SK-N-SH (cell line): ENCODE results near the gene MRPL36. TPM values are rescaled to one million over a fixed set of nuclear protein-coding genes. Genes with fewer than 3 reads are reported as not detected.

Experiments
- CTCF ChIA-PET: fragments of 300-600, 350-600 bp; formaldehyde crosslinking; extraction: SDS; loops from one replicate; lab custom pipeline; 2021; lab: Yijun Ruan, JAX
- POLR2A ChIA-PET: fragments of 350-600 bp; sonication (Branson Sonifier 250); formaldehyde crosslinking; extraction: SDS; loops from one replicate; lab custom pipeline; 2020; ENCODE audit warnings: antibody characterized with exemption, inconsistent platforms; lab: Yijun Ruan, JAX
- DNase-seq: peaks from one replicate; pipeline ENCODE4 v3.0.0; 2012
- H2AFZ ChIP-seq: fragments of 200-600 bp; sonication (generic); 2 replicates; pipeline ENCODE4 v1.8.1; 2016; ENCODE audit warnings: antibody characterized with exemption, mild to moderate bottlenecking, low read depth
- H3F3A ChIP-seq: fragments of 200-600 bp; sonication (generic); replicated peaks from 2 replicates; pipeline ENCODE3; 2016; ENCODE audit warnings: antibody characterized with exemption, mild to moderate bottlenecking; ENCODE audit not compliant: insufficient read depth
- H3K27ac ChIP-seq, 2 experiments: fragments of 200-500 bp in 1 of 2; fragments of 200-600 bp in 1 of 2; sonication (Bioruptor generic) in 1 of 2; sonication (generic), shearing (Covaris generic) in 1 of 2; 2 replicates each; pipeline versions ENCODE4 v1.5.1 to v1.6.1; 2014 to 2016; ENCODE audit warnings: low read depth in 2 of 2, inconsistent platforms in 1 of 2, low read length in 1 of 2, mild to moderate bottlenecking in 1 of 2, mixed read lengths in 1 of 2
- H3K27me3 ChIP-seq: fragments of 200-600 bp; sonication (generic), shearing (Covaris generic); 2 replicates; pipeline ENCODE4 v1.6.1; 2016; ENCODE audit warnings: mixed run types; ENCODE audit not compliant: insufficient read depth
- H3K36me3 ChIP-seq, 2 experiments: fragments of 200-500 bp in 1 of 2; fragments of 200-600 bp in 1 of 2; sonication (Bioruptor generic) in 1 of 2; sonication (generic) in 1 of 2; replicated peaks in 1 of 2; 2 replicates each; pipeline versions ENCODE3 to v1.5.1; 2014 to 2016; ENCODE audit warnings: low read length in 1 of 2, mild to moderate bottlenecking in 1 of 2; ENCODE audit not compliant: insufficient read depth in 2 of 2, control insufficient read depth in 1 of 2
- H3K4me1 ChIP-seq, 2 experiments: fragments of 200-500 bp in 1 of 2; fragments of 200-600 bp in 1 of 2; sonication (Bioruptor generic) in 1 of 2; sonication (generic), shearing (Covaris generic) in 1 of 2; 2 replicates each; pipeline versions ENCODE4 v1.5.1 to v1.6.1; 2014 to 2016; ENCODE audit warnings: low read depth in 1 of 2, low read length in 1 of 2, mixed run types in 1 of 2; ENCODE audit not compliant: insufficient read depth in 2 of 2, control insufficient read depth in 1 of 2
- H3K4me2 ChIP-seq: fragments of 200-600 bp; sonication (generic), shearing (Covaris generic); 2 replicates; pipeline ENCODE4 v1.6.1; 2017; ENCODE audit warnings: mixed run types
- H3K4me3 ChIP-seq, 2 experiments: fragments of 200-500 bp in 1 of 2; fragments of 200-600 bp in 1 of 2; sonication (Bioruptor generic) in 1 of 2; sonication (generic), shearing (Covaris generic) in 1 of 2; 2 replicates each; pipeline versions ENCODE4 v1.5.1 to v1.8.1; 2014 to 2016; ENCODE audit warnings: low read depth in 2 of 2, inconsistent platforms in 1 of 2, low read length in 1 of 2, mild to moderate bottlenecking in 1 of 2, mixed read lengths in 1 of 2, moderate library complexity in 1 of 2
- H3K79me2 ChIP-seq: fragments of 200-600 bp; sonication (generic); 2 replicates; pipeline ENCODE4 v1.8.1; 2017; ENCODE audit warnings: mild to moderate bottlenecking; ENCODE audit not compliant: insufficient read depth
- H3K9ac ChIP-seq: fragments of 200-600 bp; sonication (generic); 2 replicates; pipeline ENCODE4 v1.6.1; 2017; ENCODE audit warnings: mixed run types
- H3K9me2 ChIP-seq: fragments of 200-600 bp; sonication (generic); 2 replicates; pipeline ENCODE4 v1.6.1; 2017; ENCODE audit warnings: mixed run types
- H3K9me3 ChIP-seq: fragments of 200-600 bp; sonication (generic); 2 replicates; pipeline ENCODE4 v1.6.1; 2017; ENCODE audit warnings: mixed run types, mild to moderate bottlenecking, moderate library complexity
- H4K20me1 ChIP-seq: fragments of 200-600 bp; sonication (generic); 2 replicates; pipeline ENCODE4 v1.6.1; 2017; ENCODE audit warnings: mild to moderate bottlenecking, mixed run types; ENCODE audit not compliant: insufficient read depth
- ELF1 ChIP-seq: IDR thresholded peaks from 2 replicates; pipeline ENCODE4 v1.4.0; 2012
- EP300 ChIP-seq, 2 experiments: IDR thresholded peaks; 2 replicates each; pipeline versions ENCODE4 v1.4.0 to v1.6.1; 2012; ENCODE audit warnings: borderline replicate concordance in 1 of 2, low read depth in 1 of 2, low read length in 1 of 2
- FOSL2 ChIP-seq: IDR thresholded peaks from 2 replicates; pipeline ENCODE4 v1.4.0; 2012; ENCODE audit warnings: low read depth, mild to moderate bottlenecking, moderate library complexity, borderline replicate concordance
- GATA2 ChIP-seq: sonication (generic); formaldehyde crosslinking; IDR thresholded peaks from 2 replicates; pipeline ENCODE4 v1.5.0; 2020; ENCODE audit warnings: mild to moderate bottlenecking, missing genetic modification reagents
- MXI1 ChIP-seq: IDR thresholded peaks from 2 replicates; pipeline ENCODE4 v1.6.1; 2012; ENCODE audit warnings: mild to moderate bottlenecking, low read depth, low read length, improper control_type of control experiment
- NFIC ChIP-seq: IDR thresholded peaks from 2 replicates; pipeline ENCODE4 v1.4.0; 2012; ENCODE audit warnings: borderline replicate concordance
- NRF1 ChIP-seq: IDR thresholded peaks from 2 replicates; pipeline ENCODE4 v1.6.1; 2012; ENCODE audit warnings: low read depth, mild to moderate bottlenecking, low read length
- RCOR1 ChIP-seq: fragments of 150-350 bp; IDR thresholded peaks from 2 replicates; pipeline ENCODE4 v1.6.1; 2017; ENCODE audit warnings: antibody characterized with exemption, low read length
- TAF1 ChIP-seq: IDR thresholded peaks from 2 replicates; pipeline ENCODE4 v1.6.1; 2012; ENCODE audit warnings: low read depth, mild to moderate bottlenecking, low read length, moderate library complexity, borderline replicate concordance
- TCF12 ChIP-seq: IDR thresholded peaks from 2 replicates; pipeline ENCODE4 v1.4.0; 2012
- WGBS: methylation state at CpG from one replicate; pipeline ENCODE4 v1.1.6; 2017; ENCODE audit warnings: low lambda C conversion rate; 5-methylcytosine and 5-hydroxymethylcytosine counted together
- polyA plus RNA-seq, 3 experiments: library from polyadenylated mRNA; depleted of rRNA; stranded (reverse); fragments of >200 nt; gene quantifications; 2 replicates each; pipeline ENCODE4 v1.2.3, GENCODE V29; 2012
- TF ChIP-seq, protein P1 (sequence below): fragments of 200-600 bp; sonication (generic); IDR thresholded peaks from 2 replicates; pipeline ENCODE4 v1.6.1; 2017; ENCODE audit warnings: antibody characterized with exemption, mild to moderate bottlenecking, moderate library complexity
- TF ChIP-seq, protein P2 (sequence below): IDR thresholded peaks from 2 replicates; pipeline ENCODE4 v1.6.1; 2012; ENCODE audit warnings: mild to moderate bottlenecking, low read depth, low read length, moderate library complexity
- TF ChIP-seq, protein P3 (sequence below): fragments of 150-350 bp; IDR thresholded peaks from 2 replicates; pipeline ENCODE4 v1.6.1; 2017; ENCODE audit warnings: antibody characterized with exemption, low read length, low read depth, borderline replicate concordance
- TF ChIP-seq, protein P4 (sequence below): IDR thresholded peaks from 2 replicates; pipeline ENCODE4 v1.4.0; 2012; ENCODE audit warnings: low read depth

MRPL36 gene
- polyA plus RNA-seq, 1 of the 3 experiments (the other 2 are of a cell fraction) = 78.4 TPM

DNA sequence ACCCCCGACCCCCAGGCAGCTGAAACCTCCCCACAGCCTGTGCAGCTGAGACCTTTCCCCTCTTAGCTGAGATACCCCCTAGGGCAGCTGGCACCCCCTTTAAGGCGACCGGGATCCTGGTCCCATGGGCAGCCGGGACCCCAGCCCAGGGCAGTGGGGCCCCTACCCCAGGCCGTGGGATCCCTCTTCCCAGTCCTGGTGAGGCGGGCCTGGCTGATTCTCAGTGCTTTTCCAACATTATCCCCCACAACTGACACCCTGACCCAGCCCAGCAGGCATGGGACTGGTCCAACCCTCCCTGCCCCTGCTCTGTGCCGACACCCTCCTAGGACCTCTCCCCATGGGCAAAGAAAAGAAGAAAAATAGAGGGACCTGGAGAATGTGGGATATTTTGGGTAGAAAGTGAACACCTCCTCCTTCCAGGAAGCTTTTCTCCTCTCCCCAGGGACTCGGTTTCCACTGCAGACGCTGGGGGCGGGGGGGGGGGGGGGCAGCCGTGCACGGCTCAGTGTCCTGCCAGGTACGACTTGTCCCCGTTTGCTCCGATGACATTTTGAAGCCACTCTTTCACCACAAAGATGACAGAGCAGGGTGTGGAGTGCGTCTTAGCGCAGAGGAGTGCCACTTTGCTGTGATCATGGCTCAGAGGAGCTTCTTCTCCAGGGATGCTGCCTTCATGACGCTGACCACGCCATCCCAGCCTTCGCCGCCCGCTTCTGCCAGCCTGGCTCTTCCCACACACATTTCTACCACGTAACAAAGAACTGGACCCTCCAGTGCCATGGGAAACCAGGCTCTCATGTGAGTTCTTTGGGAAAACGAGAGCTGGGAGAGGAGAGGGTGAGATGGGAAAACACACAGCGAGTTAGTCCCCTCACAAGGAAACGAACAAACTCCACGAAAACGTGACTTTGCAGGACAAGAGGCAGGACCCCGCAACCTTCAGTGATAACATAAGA is 47.5 kb downstream of the MRPL36 start:
- Histone ChIP-seq H3K27me3 (peaks cover 75% of the 10 kb centered on the region), H3K9ac (no peak overlapping the region), H3K27ac (no peak overlapping the region), H3K36me3 (no peaks in the 10 kb centered on the region), H3K9me2 (no peaks in the 10 kb centered on the region), H3K4me2 (no peak overlapping the region), H2AFZ (no peak overlapping the region), H4K20me1 (no peaks in the 10 kb centered on the region), H3K4me3 (no peak overlapping the region), H3K9me3 (no peaks in the 10 kb centered on the region), H3K79me2 (no peaks in the 10 kb centered on the region), H3K4me1 (no peaks in the 10 kb centered on the region), H3F3A (no peaks in the 10 kb centered on the region)
- 2% methylated on average over 24 of the region's 29 CpGs for WGBS
- POLR2A ChIA-PET = no interaction called here
- DNase-seq = no peak
- CTCF ChIA-PET = interaction anchor here (1.0 to 2.8 kb wide), 2 partner anchors 11 kb away, joined by 3 to 13 read pairs; no protein-coding TSS in a partner anchor
- TF ChIP-seq TAF1 = no peak
- TF ChIP-seq, protein P1, sequence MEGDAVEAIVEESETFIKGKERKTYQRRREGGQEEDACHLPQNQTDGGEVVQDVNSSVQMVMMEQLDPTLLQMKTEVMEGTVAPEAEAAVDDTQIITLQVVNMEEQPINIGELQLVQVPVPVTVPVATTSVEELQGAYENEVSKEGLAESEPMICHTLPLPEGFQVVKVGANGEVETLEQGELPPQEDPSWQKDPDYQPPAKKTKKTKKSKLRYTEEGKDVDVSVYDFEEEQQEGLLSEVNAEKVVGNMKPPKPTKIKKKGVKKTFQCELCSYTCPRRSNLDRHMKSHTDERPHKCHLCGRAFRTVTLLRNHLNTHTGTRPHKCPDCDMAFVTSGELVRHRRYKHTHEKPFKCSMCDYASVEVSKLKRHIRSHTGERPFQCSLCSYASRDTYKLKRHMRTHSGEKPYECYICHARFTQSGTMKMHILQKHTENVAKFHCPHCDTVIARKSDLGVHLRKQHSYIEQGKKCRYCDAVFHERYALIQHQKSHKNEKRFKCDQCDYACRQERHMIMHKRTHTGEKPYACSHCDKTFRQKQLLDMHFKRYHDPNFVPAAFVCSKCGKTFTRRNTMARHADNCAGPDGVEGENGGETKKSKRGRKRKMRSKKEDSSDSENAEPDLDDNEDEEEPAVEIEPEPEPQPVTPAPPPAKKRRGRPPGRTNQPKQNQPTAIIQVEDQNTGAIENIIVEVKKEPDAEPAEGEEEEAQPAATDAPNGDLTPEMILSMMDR = no peak
- no peak for TF ChIP-seq RCOR1
- no peak for TF ChIP-seq FOSL2

DNA sequence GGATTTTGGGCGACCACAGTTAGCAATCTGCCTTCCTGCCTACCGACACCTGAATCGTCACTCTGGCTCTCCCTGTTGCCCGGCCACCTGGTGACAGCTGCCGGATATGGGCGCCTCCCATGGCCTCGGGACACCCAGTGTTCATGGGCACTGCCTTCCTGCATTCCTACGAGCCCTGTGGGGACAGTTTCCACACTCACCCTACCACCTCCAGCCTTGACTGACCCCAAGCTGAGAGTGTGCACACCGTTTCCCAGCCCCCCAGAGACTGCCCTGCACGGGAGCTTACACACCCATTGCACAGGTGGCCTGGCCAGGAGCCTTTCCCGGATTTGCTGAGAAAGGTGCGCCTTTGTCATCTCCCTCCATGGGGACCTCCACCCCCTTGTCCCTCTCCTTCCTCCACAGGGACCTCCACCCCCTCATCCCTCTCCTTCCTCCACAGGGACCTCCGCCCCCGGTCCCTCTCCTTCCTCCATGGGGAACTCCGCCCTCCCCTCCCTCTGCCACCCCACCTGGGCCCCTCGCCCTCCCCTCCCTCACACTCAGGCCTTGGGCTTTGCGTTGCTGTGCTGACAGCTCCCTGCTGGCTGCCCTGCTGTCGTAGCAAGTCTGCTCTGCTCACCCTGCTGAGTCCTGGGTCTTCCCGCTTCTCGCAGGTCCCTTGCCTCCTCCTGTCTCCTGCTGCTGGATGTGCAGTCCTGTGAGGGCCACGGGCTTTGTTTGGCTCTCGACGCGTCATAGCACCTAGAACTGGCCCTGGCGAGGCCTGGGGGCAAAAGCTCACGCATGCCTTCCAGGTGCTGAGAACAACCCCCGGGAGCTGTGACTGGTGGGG is 48.4 kb downstream of the MRPL36 start:
- H3K9me3 ChIP-seq = no peaks in the 10 kb centered on the region
- no peaks in the 10 kb centered on the region for H3K9me2 ChIP-seq
- no peaks in the 10 kb centered on the region for H3K36me3 ChIP-seq
- no peaks in the 10 kb centered on the region for H3K4me1 ChIP-seq
- DNase-seq = no peak
- H4K20me1 ChIP-seq = no peaks in the 10 kb centered on the region
- no peaks in the 10 kb centered on the region for H3F3A ChIP-seq
- no peak overlapping the region for H3K9ac ChIP-seq
- ChIA-PET CTCF (interaction anchor here (1.0 kb wide), 1 partner anchor 12 kb away, joined by 3 read pairs; no protein-coding TSS in a partner anchor), POLR2A (no interaction called here)
- 5% methylated on average over 20 of the region's 27 CpGs for WGBS
- no peaks in the 10 kb centered on the region for H3K79me2 ChIP-seq
- no peak overlapping the region for H3K4me2 ChIP-seq
- H2AFZ ChIP-seq = no peak overlapping the region
- H3K27me3 ChIP-seq = peaks cover 75% of the 10 kb centered on the region
- H3K27ac ChIP-seq = no peak overlapping the region
- no peak overlapping the region for H3K4me3 ChIP-seq
- TF ChIP-seq, protein P2, sequence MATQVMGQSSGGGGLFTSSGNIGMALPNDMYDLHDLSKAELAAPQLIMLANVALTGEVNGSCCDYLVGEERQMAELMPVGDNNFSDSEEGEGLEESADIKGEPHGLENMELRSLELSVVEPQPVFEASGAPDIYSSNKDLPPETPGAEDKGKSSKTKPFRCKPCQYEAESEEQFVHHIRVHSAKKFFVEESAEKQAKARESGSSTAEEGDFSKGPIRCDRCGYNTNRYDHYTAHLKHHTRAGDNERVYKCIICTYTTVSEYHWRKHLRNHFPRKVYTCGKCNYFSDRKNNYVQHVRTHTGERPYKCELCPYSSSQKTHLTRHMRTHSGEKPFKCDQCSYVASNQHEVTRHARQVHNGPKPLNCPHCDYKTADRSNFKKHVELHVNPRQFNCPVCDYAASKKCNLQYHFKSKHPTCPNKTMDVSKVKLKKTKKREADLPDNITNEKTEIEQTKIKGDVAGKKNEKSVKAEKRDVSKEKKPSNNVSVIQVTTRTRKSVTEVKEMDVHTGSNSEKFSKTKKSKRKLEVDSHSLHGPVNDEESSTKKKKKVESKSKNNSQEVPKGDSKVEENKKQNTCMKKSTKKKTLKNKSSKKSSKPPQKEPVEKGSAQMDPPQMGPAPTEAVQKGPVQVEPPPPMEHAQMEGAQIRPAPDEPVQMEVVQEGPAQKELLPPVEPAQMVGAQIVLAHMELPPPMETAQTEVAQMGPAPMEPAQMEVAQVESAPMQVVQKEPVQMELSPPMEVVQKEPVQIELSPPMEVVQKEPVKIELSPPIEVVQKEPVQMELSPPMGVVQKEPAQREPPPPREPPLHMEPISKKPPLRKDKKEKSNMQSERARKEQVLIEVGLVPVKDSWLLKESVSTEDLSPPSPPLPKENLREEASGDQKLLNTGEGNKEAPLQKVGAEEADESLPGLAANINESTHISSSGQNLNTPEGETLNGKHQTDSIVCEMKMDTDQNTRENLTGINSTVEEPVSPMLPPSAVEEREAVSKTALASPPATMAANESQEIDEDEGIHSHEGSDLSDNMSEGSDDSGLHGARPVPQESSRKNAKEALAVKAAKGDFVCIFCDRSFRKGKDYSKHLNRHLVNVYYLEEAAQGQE = no peak
- TF ChIP-seq, protein P3, sequence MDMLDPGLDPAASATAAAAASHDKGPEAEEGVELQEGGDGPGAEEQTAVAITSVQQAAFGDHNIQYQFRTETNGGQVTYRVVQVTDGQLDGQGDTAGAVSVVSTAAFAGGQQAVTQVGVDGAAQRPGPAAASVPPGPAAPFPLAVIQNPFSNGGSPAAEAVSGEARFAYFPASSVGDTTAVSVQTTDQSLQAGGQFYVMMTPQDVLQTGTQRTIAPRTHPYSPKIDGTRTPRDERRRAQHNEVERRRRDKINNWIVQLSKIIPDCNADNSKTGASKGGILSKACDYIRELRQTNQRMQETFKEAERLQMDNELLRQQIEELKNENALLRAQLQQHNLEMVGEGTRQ = no peak
- TF ChIP-seq, protein P4, sequence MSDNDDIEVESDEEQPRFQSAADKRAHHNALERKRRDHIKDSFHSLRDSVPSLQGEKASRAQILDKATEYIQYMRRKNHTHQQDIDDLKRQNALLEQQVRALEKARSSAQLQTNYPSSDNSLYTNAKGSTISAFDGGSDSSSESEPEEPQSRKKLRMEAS = no peak
- no peak for TF ChIP-seq EP300 (IDR thresholded peaks at IDR 0.05; ENCODE audit: borderline replicate concordance in 1 of 2, low read depth in 1 of 2, low read length in 1 of 2)
- no peak for TF ChIP-seq GATA2 (CRISPR knock-in tag)
- no peak for TF ChIP-seq NFIC
- TF ChIP-seq NRF1 = no peak
- no peak for TF ChIP-seq MXI1
- no peak for TF ChIP-seq TCF12
- no peak for TF ChIP-seq ELF1
- no peak for TF ChIP-seq TAF1
- TF ChIP-seq, protein P1 = no peak
